Duodenal mucosa (tissue), 2 donors: ENCODE measurements around the gene FREY1.

Source experiments
- H3K27ac ChIP-seq: one replicate; pipeline ENCODE4 v1.7.0; 2013; ENCODE audit warnings: low read depth, low read length
- H3K27me3 ChIP-seq, 2 donors: one replicate each; pipeline ENCODE4 v1.7.0; 2013; ENCODE audit warnings: low read length in 2 of 2, control low read depth in 1 of 2; ENCODE audit not compliant: insufficient read depth in 2 of 2, control insufficient read depth in 1 of 2
- H3K36me3 ChIP-seq, 2 donors: one replicate each; pipeline ENCODE4 v1.7.0; 2013; ENCODE audit warnings: low read length in 2 of 2, control low read depth in 1 of 2; ENCODE audit not compliant: insufficient read depth in 2 of 2, control insufficient read depth in 1 of 2
- H3K4me1 ChIP-seq, 2 donors: one replicate each; pipeline ENCODE4 v1.7.0; 2013; ENCODE audit warnings: low read length in 2 of 2, control low read depth in 1 of 2; ENCODE audit not compliant: insufficient read depth in 2 of 2, control insufficient read depth in 1 of 2
- H3K4me3 ChIP-seq, 2 donors: one replicate each; pipeline ENCODE4 v1.7.0; 2013; ENCODE audit warnings: low read length in 2 of 2, low read depth in 1 of 2
- H3K9ac ChIP-seq, 2 donors: one replicate each; pipeline ENCODE4 v1.7.0; 2013; ENCODE audit warnings: low read length in 2 of 2, low read depth in 1 of 2
- H3K9me3 ChIP-seq, 2 donors: one replicate each; pipeline ENCODE4 v1.7.0; 2013; ENCODE audit warnings: low read length in 2 of 2, control low read depth in 1 of 2; ENCODE audit not compliant: control insufficient read depth in 1 of 2

FREY1 gene

GRCh38 chr11:45928535-45929215, 21.6 kb upstream of the FREY1 start:
- H3K4me1 ChIP-seq = peaks cover 12 to 14% of the 10 kb centered on the region in 2 donors
- H3K27ac ChIP-seq = no peak overlapping the region
- H3K9ac ChIP-seq = no peak overlapping the region
- no peaks in the 10 kb centered on the region for H3K27me3 ChIP-seq
- peaks cover 2 to 18% of the 10 kb centered on the region in 2 donors for H3K36me3 ChIP-seq
- no peaks in the 10 kb centered on the region for H3K9me3 ChIP-seq
- no peak overlapping the region for H3K4me3 ChIP-seq

GRCh38 chr11:45927684-45928413, 20.8 kb upstream of the FREY1 start:
- peaks cover 6 to 7% of the 10 kb centered on the region in 2 donors for H3K27me3 ChIP-seq
- H3K4me3 ChIP-seq = no peak overlapping the region
- H3K36me3 ChIP-seq = peaks cover 0 to 10% of the 10 kb centered on the region in 2 donors
- no peak overlapping the region for H3K27ac ChIP-seq
- H3K9me3 ChIP-seq = no peaks in the 10 kb centered on the region
- peaks cover 12 to 18% of the 10 kb centered on the region in 2 donors for H3K4me1 ChIP-seq
- no peak overlapping the region for H3K9ac ChIP-seq

GRCh38 chr11:45927332-45927683, 20.2 kb upstream of the FREY1 start:
- H3K4me1 ChIP-seq = peaks cover 12 to 19% of the 10 kb centered on the region in 2 donors
- peaks cover 0 to 9% of the 10 kb centered on the region in 2 donors for H3K36me3 ChIP-seq
- peaks cover 7 to 10% of the 10 kb centered on the region in 2 donors for H3K27me3 ChIP-seq
- no peak overlapping the region for H3K9ac ChIP-seq
- no peaks in the 10 kb centered on the region for H3K9me3 ChIP-seq
- H3K27ac ChIP-seq = no peak overlapping the region
- no peak overlapping the region for H3K4me3 ChIP-seq

DNA sequence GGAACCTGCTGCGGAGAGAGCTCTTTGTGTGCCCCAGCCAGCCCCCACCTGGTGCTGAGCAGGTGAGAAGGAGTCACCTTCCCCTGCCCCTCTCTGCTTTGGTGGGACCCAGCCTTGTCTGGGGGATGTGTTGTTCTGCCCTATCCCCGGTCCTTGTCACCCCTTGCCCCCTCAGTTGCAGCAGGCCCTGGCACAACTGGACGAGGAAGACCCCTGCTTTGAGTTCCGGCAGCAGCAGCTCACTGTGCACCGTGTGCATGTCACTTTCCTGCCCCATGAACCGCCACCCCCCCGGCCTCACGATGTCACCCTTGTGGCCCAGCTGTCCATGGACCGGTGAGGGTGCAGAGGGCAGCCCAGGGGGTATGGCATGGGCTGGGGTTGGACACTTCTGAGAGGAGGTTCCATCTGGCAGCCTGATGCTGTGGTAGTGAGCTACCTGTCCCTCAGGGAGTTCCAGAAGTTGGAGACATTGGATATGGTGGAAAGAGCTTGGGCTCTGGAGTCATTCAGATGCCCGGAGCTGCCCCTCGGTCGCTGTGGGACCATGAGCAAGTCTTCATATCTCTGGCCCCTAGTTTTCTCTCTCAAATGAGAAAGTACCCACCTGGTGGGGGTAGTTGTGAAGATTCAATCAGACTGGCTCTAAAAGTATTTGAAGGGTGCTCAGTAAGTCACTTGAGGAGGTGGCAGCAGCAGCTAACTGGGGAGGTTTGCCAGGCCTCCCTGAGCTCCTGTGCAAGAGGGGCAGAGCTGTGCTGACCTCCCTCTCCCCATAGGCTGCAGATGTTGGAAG, 19.7 kb upstream of the FREY1 start:
- peaks cover 0 to 3% of the 10 kb centered on the region in 2 donors for H3K36me3 ChIP-seq
- no peak overlapping the region for H3K4me3 ChIP-seq
- no peaks in the 10 kb centered on the region for H3K9me3 ChIP-seq
- peaks cover 7 to 10% of the 10 kb centered on the region in 2 donors for H3K27me3 ChIP-seq
- no peak overlapping the region for H3K9ac ChIP-seq
- no peak overlapping the region for H3K27ac ChIP-seq
- H3K4me1 ChIP-seq = peaks cover 12 to 24% of the 10 kb centered on the region in 2 donors

- H3K4me3 ChIP-seq = no peak overlapping the region
- no peaks in the 10 kb centered on the region for H3K36me3 ChIP-seq
- H3K9ac ChIP-seq = no peak overlapping the region
- H3K27ac ChIP-seq = no peak overlapping the region
- H3K9me3 ChIP-seq = no peaks in the 10 kb centered on the region
- peaks cover 7 to 10% of the 10 kb centered on the region in 2 donors for H3K27me3 ChIP-seq
- peaks cover 12 to 25% of the 10 kb centered on the region in 2 donors for H3K4me1 ChIP-seq
Measured at GRCh38 chr11:45926001-45926401, 18.9 kb upstream of the FREY1 start.

DNA sequence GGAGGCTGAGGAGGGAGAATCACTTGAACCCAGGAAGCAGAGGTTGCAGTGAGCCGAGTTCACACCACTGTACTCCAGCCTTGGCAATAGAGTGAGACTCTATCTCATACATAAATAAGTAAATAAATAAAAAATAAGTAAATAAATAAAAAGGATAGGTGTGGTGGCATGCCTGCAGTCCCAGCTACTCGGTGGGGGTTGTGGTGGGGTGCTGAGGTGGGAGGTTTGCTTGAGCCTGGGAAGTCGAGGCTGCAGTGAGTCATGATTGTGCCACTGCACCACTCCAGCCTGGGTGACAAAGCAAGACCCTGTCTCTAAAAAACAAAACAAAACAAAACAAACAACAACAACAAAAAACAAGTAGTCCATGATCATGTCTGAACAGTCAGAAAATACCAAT, 18.5 kb upstream of the FREY1 start:
- Histone ChIP-seq H3K9ac (no peak overlapping the region), H3K27ac (no peak overlapping the region), H3K4me1 (peaks cover 11 to 23% of the 10 kb centered on the region in 2 donors), H3K27me3 (peaks cover 7 to 10% of the 10 kb centered on the region in 2 donors), H3K9me3 (no peaks in the 10 kb centered on the region), H3K36me3 (no peaks in the 10 kb centered on the region), H3K4me3 (no peak overlapping the region)

GRCh38 chr11:45924927-45925326, 17.9 kb upstream of the FREY1 start:
- Histone ChIP-seq H3K27me3 (peaks cover 7 to 10% of the 10 kb centered on the region in 2 donors), H3K4me1 (peaks cover 5 to 17% of the 10 kb centered on the region in 2 donors), H3K27ac (no peak overlapping the region)

GRCh38 chr11:45924036-45924915, 17.2 kb upstream of the FREY1 start:
- H3K4me3 ChIP-seq = no peak overlapping the region
- H3K4me1 ChIP-seq = peaks cover 0 to 10% of the 10 kb centered on the region in 2 donors
- H3K36me3 ChIP-seq = no peaks in the 10 kb centered on the region
- no peak overlapping the region for H3K9ac ChIP-seq
- no peaks in the 10 kb centered on the region for H3K9me3 ChIP-seq
- no peak overlapping the region for H3K27ac ChIP-seq
- peaks cover 7 to 10% of the 10 kb centered on the region in 2 donors for H3K27me3 ChIP-seq

More at GRCh38 chr11:45924927-45925326, 17.9 kb upstream of the FREY1 start:
- H3K36me3 ChIP-seq = no peaks in the 10 kb centered on the region
- no peak overlapping the region for H3K4me3 ChIP-seq
- H3K9me3 ChIP-seq = no peaks in the 10 kb centered on the region
- H3K9ac ChIP-seq = no peak overlapping the region

- H3K36me3 ChIP-seq = no peaks in the 10 kb centered on the region
- H3K27me3 ChIP-seq = peaks cover 7 to 10% of the 10 kb centered on the region in 2 donors
- peaks cover 5 to 10% of the 10 kb centered on the region in 2 donors for H3K4me1 ChIP-seq
- peak within 1 kb of the TSS; percentile 22 for H3K27ac ChIP-seq
- H3K9ac ChIP-seq = no peak within 1 kb of the TSS
- no peaks in the 10 kb centered on the region for H3K9me3 ChIP-seq
- peak within 1 kb of the TSS; percentile 35 to 45 for H3K4me3 ChIP-seq
Measured at GRCh38 chr11:45922425-45923082, 15.5 kb upstream of the FREY1 start, which contains the start of gene LARGE2. TSS of gene LARGE2 (plus strand) at chr11:45922656. CDS start at chr11:45922883, 227 bp downstream.
